Mucosa of rectum (tissue), 2 donors: ENCODE results near the gene NLGN1.

ENCODE experiments used
- H3K27ac ChIP-seq, 2 donors: one replicate each; pipeline ENCODE4 v1.7.0; 2013; ENCODE audit warnings: inconsistent platforms in 2 of 2, low read depth in 2 of 2, low read length in 2 of 2
- H3K27me3 ChIP-seq, 2 donors: one replicate each; pipeline ENCODE4 v1.7.0; 2013; ENCODE audit warnings: low read length in 2 of 2; ENCODE audit not compliant: control insufficient read depth in 2 of 2, insufficient read depth in 2 of 2
- H3K36me3 ChIP-seq, 2 donors: one replicate each; pipeline ENCODE4 v1.7.0; 2013; ENCODE audit warnings: low read length in 2 of 2; ENCODE audit not compliant: control insufficient read depth in 2 of 2, insufficient read depth in 2 of 2
- H3K4me1 ChIP-seq, 2 donors: one replicate each; pipeline ENCODE4 v1.7.0; 2013; ENCODE audit warnings: low read length in 2 of 2, mild to moderate bottlenecking in 1 of 2; ENCODE audit not compliant: control insufficient read depth in 2 of 2, insufficient read depth in 2 of 2
- H3K4me3 ChIP-seq, 2 donors: one replicate each; pipeline ENCODE4 v1.7.0; 2013; ENCODE audit warnings: low read length in 2 of 2
- H3K9ac ChIP-seq, 2 donors: one replicate each; pipeline ENCODE4 v1.7.0; 2013; ENCODE audit warnings: low read length in 2 of 2, low read depth in 1 of 2, mild to moderate bottlenecking in 1 of 2
- H3K9me3 ChIP-seq, 2 donors: one replicate each; pipeline ENCODE4 v1.7.0; 2013; ENCODE audit warnings: low read length in 2 of 2; ENCODE audit not compliant: control insufficient read depth in 2 of 2
- donor health status: healthy.
- donor health status: Normal muscosa, but diverticular disease.

The NLGN1 gene

GRCh38 chr3:174046311-174046710 lies 648.8 kb downstream of the NLGN1 start:
- no peaks in the 10 kb centered on the region for H3K9me3 ChIP-seq
- no peak overlapping the region for H3K27ac ChIP-seq
- no peak overlapping the region for H3K4me3 ChIP-seq
- H3K4me1 ChIP-seq: no peaks in the 10 kb centered on the region
- no peak overlapping the region for H3K9ac ChIP-seq
- H3K36me3 ChIP-seq: no peaks in the 10 kb centered on the region
- no peaks in the 10 kb centered on the region for H3K27me3 ChIP-seq

GRCh38 chr3:174049472-174049871 lies 651.9 kb downstream of the NLGN1 start:
- no peaks in the 10 kb centered on the region for H3K36me3 ChIP-seq
- no peaks in the 10 kb centered on the region for H3K9me3 ChIP-seq
- H3K4me3 ChIP-seq: no peak overlapping the region
- no peak overlapping the region for H3K27ac ChIP-seq
- no peaks in the 10 kb centered on the region for H3K4me1 ChIP-seq
- H3K9ac ChIP-seq: no peak overlapping the region
- no peaks in the 10 kb centered on the region for H3K27me3 ChIP-seq

GRCh38 chr3:174051191-174051590 lies 653.6 kb downstream of the NLGN1 start:
- H3K27ac ChIP-seq: no peak overlapping the region
- no peaks in the 10 kb centered on the region for H3K36me3 ChIP-seq
- no peak overlapping the region for H3K9ac ChIP-seq
- no peaks in the 10 kb centered on the region for H3K4me1 ChIP-seq
- H3K27me3 ChIP-seq: no peaks in the 10 kb centered on the region
- H3K4me3 ChIP-seq: no peak overlapping the region
- no peaks in the 10 kb centered on the region for H3K9me3 ChIP-seq

- no peak overlapping the region for H3K4me3 ChIP-seq
- H3K9ac ChIP-seq: no peak overlapping the region
- H3K27me3 ChIP-seq: no peaks in the 10 kb centered on the region
- H3K9me3 ChIP-seq: no peaks in the 10 kb centered on the region
- H3K36me3 ChIP-seq: no peaks in the 10 kb centered on the region
- H3K27ac ChIP-seq: no peak overlapping the region
- H3K4me1 ChIP-seq: no peaks in the 10 kb centered on the region
These were observed 661.3 kb downstream of the NLGN1 start for GRCh38 chr3:174058804-174059203.

- no peaks in the 10 kb centered on the region for H3K4me1 ChIP-seq
- no peaks in the 10 kb centered on the region for H3K9me3 ChIP-seq
- H3K9ac ChIP-seq: no peak overlapping the region
- H3K36me3 ChIP-seq: no peaks in the 10 kb centered on the region
- no peaks in the 10 kb centered on the region for H3K27me3 ChIP-seq
- H3K4me3 ChIP-seq: no peak overlapping the region
- no peak overlapping the region for H3K27ac ChIP-seq
These were observed 662.9 kb downstream of the NLGN1 start for GRCh38 chr3:174060431-174060830.

- Histone ChIP-seq H3K27ac (no peak overlapping the region), H3K9ac (no peak overlapping the region), H3K36me3 (no peaks in the 10 kb centered on the region), H3K9me3 (no peaks in the 10 kb centered on the region), H3K4me3 (no peak overlapping the region), H3K27me3 (no peaks in the 10 kb centered on the region), H3K4me1 (no peaks in the 10 kb centered on the region)
These were observed 663.6 kb downstream of the NLGN1 start for GRCh38 chr3:174061162-174061561.

GRCh38 chr3:174061731-174062130 lies 664.2 kb downstream of the NLGN1 start:
- no peaks in the 10 kb centered on the region for H3K4me1 ChIP-seq
- no peak overlapping the region for H3K4me3 ChIP-seq
- no peak overlapping the region for H3K27ac ChIP-seq
- H3K9me3 ChIP-seq: no peaks in the 10 kb centered on the region
- no peaks in the 10 kb centered on the region for H3K36me3 ChIP-seq
- H3K9ac ChIP-seq: no peak overlapping the region
- no peaks in the 10 kb centered on the region for H3K27me3 ChIP-seq

- no peaks in the 10 kb centered on the region for H3K9me3 ChIP-seq
These were observed 665.4 kb downstream of the NLGN1 start for GRCh38 chr3:174062923-174063322.

GRCh38 chr3:174068035-174068434 lies 670.5 kb downstream of the NLGN1 start:
- Histone ChIP-seq H3K9ac (no peak overlapping the region), H3K9me3 (no peaks in the 10 kb centered on the region), H3K4me3 (no peak overlapping the region), H3K4me1 (no peaks in the 10 kb centered on the region), H3K27ac (no peak overlapping the region), H3K27me3 (no peaks in the 10 kb centered on the region), H3K36me3 (no peaks in the 10 kb centered on the region)

More at GRCh38 chr3:174062923-174063322, 665.4 kb downstream of the NLGN1 start:
- H3K36me3 ChIP-seq: no peaks in the 10 kb centered on the region
- no peak overlapping the region for H3K4me3 ChIP-seq
- no peak overlapping the region for H3K27ac ChIP-seq
- no peaks in the 10 kb centered on the region for H3K27me3 ChIP-seq
- no peak overlapping the region for H3K9ac ChIP-seq
- no peaks in the 10 kb centered on the region for H3K4me1 ChIP-seq

GRCh38 chr3:174072675-174073074 lies 675.1 kb downstream of the NLGN1 start:
- Histone ChIP-seq H3K9ac (no peak overlapping the region), H3K4me3 (no peak overlapping the region), H3K36me3 (no peaks in the 10 kb centered on the region), H3K27me3 (no peaks in the 10 kb centered on the region), H3K27ac (no peak overlapping the region), H3K4me1 (no peaks in the 10 kb centered on the region), H3K9me3 (no peaks in the 10 kb centered on the region)

- H3K9me3 ChIP-seq: no peaks in the 10 kb centered on the region
- no peak overlapping the region for H3K4me3 ChIP-seq
These were observed 686.2 kb downstream of the NLGN1 start for GRCh38 chr3:174083706-174084105.

More at GRCh38 chr3:174083706-174084105, 686.2 kb downstream of the NLGN1 start:
- Histone ChIP-seq H3K27ac (no peak overlapping the region), H3K27me3 (no peaks in the 10 kb centered on the region), H3K9ac (no peak overlapping the region), H3K36me3 (no peaks in the 10 kb centered on the region), H3K4me1 (no peaks in the 10 kb centered on the region)
